Neuronal stem cell (in vitro differentiated cells): ENCODE data around the gene ACBD6.

Experiments
- DNase-seq: peaks from one replicate; pipeline ENCODE4 v3.0.0-alpha.2; 2013; ENCODE audit warnings: low spot score
- H2AFZ ChIP-seq: one replicate; pipeline ENCODE4 v1.6.1; 2013; ENCODE audit warnings: mild to moderate bottlenecking, low read length, inconsistent platforms
- H2AK5ac ChIP-seq: 2 replicates; pipeline ENCODE4 v1.6.1; 2013; ENCODE audit warnings: low read depth, mild to moderate bottlenecking, inconsistent platforms, low read length, moderate library complexity, mixed read lengths
- H2BK120ac ChIP-seq: 2 replicates; pipeline ENCODE4 v1.6.1; 2013; ENCODE audit warnings: low read depth, mild to moderate bottlenecking, inconsistent platforms, low read length, moderate library complexity, mixed read lengths
- H2BK12ac ChIP-seq: one replicate; pipeline ENCODE4 v1.6.1; 2013; ENCODE audit warnings: low read length, inconsistent platforms
- H2BK15ac ChIP-seq: 2 replicates; pipeline ENCODE4 v1.6.1; 2013; ENCODE audit warnings: mild to moderate bottlenecking, low read length, inconsistent platforms, mixed read lengths
- H2BK5ac ChIP-seq: one replicate; pipeline ENCODE4 v1.6.1; 2013; ENCODE audit warnings: inconsistent platforms, mild to moderate bottlenecking, low read length, moderate library complexity
- H3K14ac ChIP-seq: one replicate; pipeline ENCODE4 v1.6.1; 2013; ENCODE audit warnings: low read length, inconsistent platforms
- H3K18ac ChIP-seq: 2 replicates; pipeline ENCODE4 v1.6.1; 2013; ENCODE audit warnings: low read length, inconsistent platforms
- H3K23ac ChIP-seq: 2 replicates; pipeline ENCODE4 v1.6.1; 2013; ENCODE audit warnings: low read depth, mild to moderate bottlenecking, mixed read lengths, low read length, inconsistent platforms; ENCODE audit not compliant: poor library complexity
- H3K27ac ChIP-seq: replicated peaks from 3 replicates; pipeline ENCODE4 v1.5.1; 2013; ENCODE audit warnings: low read length, inconsistent platforms
- H3K27me3 ChIP-seq, 3 experiments: 2 replicates each; pipeline ENCODE4 v1.6.1; 2013; ENCODE audit warnings: low read length in 3 of 3, mild to moderate bottlenecking in 2 of 3, inconsistent platforms in 1 of 3, low read depth in 1 of 3, mixed read lengths in 1 of 3, moderate library complexity in 1 of 3; ENCODE audit not compliant: control insufficient read depth in 3 of 3, insufficient read depth in 3 of 3
- H3K36me3 ChIP-seq, 2 donors: replicated peaks in 1 of 2; 2 replicates each; pipeline ENCODE4 v1.6.1; 2013; ENCODE audit warnings: low read length in 2 of 2; ENCODE audit not compliant: control insufficient read depth in 2 of 2, insufficient read depth in 2 of 2
- H3K4ac ChIP-seq: 2 replicates; pipeline ENCODE4 v1.6.1; 2013; ENCODE audit warnings: inconsistent platforms, mild to moderate bottlenecking, low read length, moderate library complexity
- H3K4me1 ChIP-seq, 2 donors: 1 replicate in 1 of 2; 2 replicates in 1 of 2; pipeline ENCODE4 v1.6.1; 2013; ENCODE audit warnings: low read length in 2 of 2, low read depth in 1 of 2; ENCODE audit not compliant: control insufficient read depth in 2 of 2, insufficient read depth in 1 of 2
- H3K4me2 ChIP-seq: one replicate; pipeline ENCODE4 v1.6.1; 2013; ENCODE audit warnings: mild to moderate bottlenecking, low read length, inconsistent platforms; ENCODE audit not compliant: insufficient read depth, poor library complexity, severe bottlenecking
- H3K4me3 ChIP-seq, 2 donors: 2 replicates each; pipeline ENCODE4 v1.5.1; 2013; ENCODE audit warnings: low read length in 2 of 2, mild to moderate bottlenecking in 2 of 2, inconsistent platforms in 1 of 2, moderate library complexity in 1 of 2
- H3K79me1 ChIP-seq: one replicate; pipeline ENCODE4 v1.6.1; 2013; ENCODE audit warnings: low read depth, mild to moderate bottlenecking, inconsistent platforms, low read length, moderate library complexity
- H3K9ac ChIP-seq: one replicate; pipeline ENCODE4 v1.6.1; 2013; ENCODE audit warnings: mild to moderate bottlenecking, low read depth, low read length, inconsistent platforms; ENCODE audit not compliant: poor library complexity
- H3K9me3 ChIP-seq, 2 donors: replicated peaks in 1 of 2; 2 replicates each; pipeline versions ENCODE3 to v1.6.1; 2013; ENCODE audit warnings: low read length in 2 of 2, mild to moderate bottlenecking in 2 of 2, inconsistent platforms in 1 of 2, low read depth in 1 of 2, mixed read lengths in 1 of 2, moderate library complexity in 1 of 2; ENCODE audit not compliant: control insufficient read depth in 2 of 2, insufficient read depth in 1 of 2
- H4K8ac ChIP-seq: one replicate; pipeline ENCODE4 v1.6.1; 2013; ENCODE audit warnings: low read depth, mild to moderate bottlenecking, inconsistent platforms, low read length, moderate library complexity
- H4K91ac ChIP-seq: one replicate; pipeline ENCODE4 v1.6.1; 2013; ENCODE audit warnings: low read length, low read depth, mild to moderate bottlenecking, inconsistent platforms; ENCODE audit not compliant: poor library complexity
- WGBS, 2 donors: extraction: QIAGEN DNeasy Blood & Tissue Kit; methylation state at CpG; one replicate each; pipeline ENCODE4 v1.1.7; 2013; ENCODE audit warnings: missing lambda C conversion rate in 2 of 2, mixed read lengths in 1 of 2; ENCODE audit not compliant: insufficient read length in 2 of 2, insufficient replicate concordance in 1 of 2; ENCODE audit errors: extremely low coverage in 2 of 2; 5-methylcytosine and 5-hydroxymethylcytosine counted together

ACBD6 gene

GRCh38 chr1:180257028-180257386 lies 245.4 kb downstream of the ACBD6 start:
- Histone ChIP-seq H3K9me3 (no peaks in the 10 kb centered on the region), H2BK5ac (no peak overlapping the region), H3K27ac (no peak overlapping the region), H3K79me1 (no peaks in the 10 kb centered on the region), H3K4ac (no peak overlapping the region), H2BK120ac (no peak overlapping the region), H3K9ac (no peak overlapping the region), H2BK12ac (no peak overlapping the region), H2AK5ac (no peak overlapping the region), H4K91ac (no peak overlapping the region), H2BK15ac (no peak overlapping the region), H3K36me3 (no peaks in the 10 kb centered on the region), H2AFZ (no peak overlapping the region), H3K4me2 (no peak overlapping the region), H3K18ac (no peak overlapping the region), H3K14ac (no peak overlapping the region), H3K4me3 (no peak overlapping the region), H4K8ac (no peak overlapping the region), H3K4me1 (peaks cover 0 to 2% of the 10 kb centered on the region in 2 donors), H3K23ac (no peak overlapping the region), H3K27me3 (peaks cover 0 to 42% (median 2%) of the 10 kb centered on the region in 3 experiments)
- DNase-seq = no peak
- WGBS, 2 donors = no CpG with 5 or more reads among the region's 5 CpGs

- Histone ChIP-seq H4K8ac (no peak overlapping the region), H3K9ac (no peak overlapping the region), H3K9me3 (no peaks in the 10 kb centered on the region), H3K4me2 (no peak overlapping the region), H3K27me3 (peaks cover 0 to 42% (median 2%) of the 10 kb centered on the region in 3 experiments), H3K36me3 (no peaks in the 10 kb centered on the region), H2BK15ac (no peak overlapping the region), H3K79me1 (no peaks in the 10 kb centered on the region), H2BK120ac (no peak overlapping the region), H2AK5ac (no peak overlapping the region), H3K14ac (no peak overlapping the region), H3K23ac (no peak overlapping the region), H2BK12ac (no peak overlapping the region), H3K4me3 (no peak overlapping the region), H2BK5ac (no peak overlapping the region), H3K4me1 (peaks cover 0 to 2% of the 10 kb centered on the region in 2 donors), H3K4ac (no peak overlapping the region), H4K91ac (no peak overlapping the region), H3K18ac (peak overlapping the region; percentile 11), H3K27ac (no peak overlapping the region), H2AFZ (peak overlapping the region; percentile 7)
- WGBS, 2 donors = no CpG with 5 or more reads among the region's 15 CpGs
- DNase-seq = no peak
Observed at GRCh38 chr1:180256341-180257027, 245.9 kb downstream of the ACBD6 start.

- H3K23ac ChIP-seq = no peak overlapping the region
- H3K4me1 ChIP-seq = peaks cover 0 to 2% of the 10 kb centered on the region in 2 donors
- H3K79me1 ChIP-seq = no peaks in the 10 kb centered on the region
- no peaks in the 10 kb centered on the region for H3K9me3 ChIP-seq
- no peak overlapping the region for H2BK5ac ChIP-seq
- no peak overlapping the region for H3K27ac ChIP-seq
- no peaks in the 10 kb centered on the region for H3K36me3 ChIP-seq
- no peak overlapping the region for H2BK120ac ChIP-seq
- H2BK12ac ChIP-seq = no peak overlapping the region
- H3K4me2 ChIP-seq = no peak overlapping the region
- peak overlapping the region; percentile 7 for H2AFZ ChIP-seq
- H4K8ac ChIP-seq = no peak overlapping the region
- no peak overlapping the region for H2BK15ac ChIP-seq
- H2AK5ac ChIP-seq = no peak overlapping the region
- H3K4ac ChIP-seq = no peak overlapping the region
- no peak overlapping the region for H3K14ac ChIP-seq
- H3K18ac ChIP-seq = no peak overlapping the region
- no peak overlapping the region for H4K91ac ChIP-seq
- DNase-seq = no peak
- H3K27me3 ChIP-seq = peaks cover 0 to 44% (median 0%) of the 10 kb centered on the region in 3 experiments
- H3K4me3 ChIP-seq = no peak overlapping the region
- no peak overlapping the region for H3K9ac ChIP-seq
- WGBS, 2 donors = no CpG with 5 or more reads among the region's 18 CpGs
Observed at GRCh38 chr1:180255536-180256340, 246.6 kb downstream of the ACBD6 start.

- no peak overlapping the region for H3K9ac ChIP-seq
- no peak overlapping the region for H3K4me3 ChIP-seq
- peaks cover 0 to 38% (median 0%) of the 10 kb centered on the region in 3 experiments for H3K27me3 ChIP-seq
- no peaks in the 10 kb centered on the region for H3K9me3 ChIP-seq
- H3K4me1 ChIP-seq = peaks cover 0 to 2% of the 10 kb centered on the region in 2 donors
- no peak overlapping the region for H2BK120ac ChIP-seq
- no peak overlapping the region for H3K14ac ChIP-seq
- H4K8ac ChIP-seq = no peak overlapping the region
- WGBS, 2 donors = no CpG with 5 or more reads among the region's 11 CpGs
- H2BK5ac ChIP-seq = no peak overlapping the region
- H3K4ac ChIP-seq = no peak overlapping the region
- DNase-seq = no peak
- no peak overlapping the region for H3K4me2 ChIP-seq
- no peak overlapping the region for H2BK15ac ChIP-seq
- H3K18ac ChIP-seq = no peak overlapping the region
- H3K36me3 ChIP-seq = no peaks in the 10 kb centered on the region
- H2AK5ac ChIP-seq = peak overlapping the region; percentile 33
- no peak overlapping the region for H2AFZ ChIP-seq
- no peak overlapping the region for H3K27ac ChIP-seq
- H3K79me1 ChIP-seq = no peaks in the 10 kb centered on the region
- no peak overlapping the region for H2BK12ac ChIP-seq
- H4K91ac ChIP-seq = no peak overlapping the region
- H3K23ac ChIP-seq = peak overlapping the region; percentile 45
Observed at GRCh38 chr1:180254854-180255253, 247.5 kb downstream of the ACBD6 start.
